HG03139 (cell line): ENCODE measurements around the gene PEG3.
A peak's percentile ranks its signal among the peaks of the same experiment; 100 is the strongest.

Experiments
- ATAC-seq: cut with Tn5 transposase; IDR thresholded peaks from one replicate; pipeline ENCODE4 v1.9.1; 2021; ENCODE audit not compliant: unreplicated experiment

Gene PEG3

GRCh38 chr19:56839652-56840450 is 675 bp downstream of the PEG3 start:
- no peak for ATAC-seq

GRCh38 chr19:56838909-56839651 is 1.4 kb downstream of the PEG3 start:
- peak; percentile 37 for ATAC-seq

DNA sequence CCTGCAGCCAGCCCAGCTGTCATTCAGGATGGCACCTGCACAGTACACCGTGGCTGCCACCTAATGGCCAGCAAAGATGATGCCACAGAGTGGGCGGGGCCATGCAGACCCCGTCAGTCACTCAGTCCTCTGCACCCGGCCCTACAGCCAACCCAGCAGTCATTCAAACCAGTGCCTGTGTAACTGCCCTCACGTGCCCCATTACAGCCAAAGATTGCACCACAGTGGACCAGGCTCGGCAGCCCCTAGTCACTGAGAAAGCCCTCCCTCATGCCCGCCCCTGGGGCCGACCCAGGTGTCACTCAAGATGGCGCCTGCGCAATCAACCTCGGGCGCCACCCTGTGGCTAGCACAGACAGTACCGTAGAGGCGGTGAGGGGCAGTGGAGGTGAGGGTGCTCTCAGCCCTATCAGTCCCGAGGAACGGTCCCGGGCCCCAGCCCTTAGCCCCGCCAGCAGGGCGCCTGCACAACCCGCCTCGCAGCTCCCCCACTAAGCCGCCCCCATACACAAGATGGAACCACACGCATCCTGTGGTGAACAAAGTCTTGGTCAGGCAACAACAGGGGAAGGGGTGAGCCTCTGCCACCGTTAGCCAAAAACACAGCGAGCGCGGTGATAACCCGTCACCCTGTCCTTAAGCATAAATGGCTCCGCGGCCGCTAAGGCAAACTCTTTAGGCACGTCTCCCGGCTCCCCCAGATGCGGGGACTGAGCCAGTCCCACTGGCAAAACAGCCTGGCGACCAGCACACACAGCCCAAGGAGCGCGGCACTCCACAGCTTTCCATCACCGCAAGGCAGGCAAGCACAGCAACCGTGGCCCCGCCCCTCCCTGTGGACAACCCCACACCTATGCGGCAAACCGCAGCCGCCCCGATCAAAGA is 2.3 kb downstream of the PEG3 start:
- no peak for ATAC-seq

GRCh38 chr19:56837492-56838023 is 3.0 kb downstream of the PEG3 start:
- no peak for ATAC-seq

DNA sequence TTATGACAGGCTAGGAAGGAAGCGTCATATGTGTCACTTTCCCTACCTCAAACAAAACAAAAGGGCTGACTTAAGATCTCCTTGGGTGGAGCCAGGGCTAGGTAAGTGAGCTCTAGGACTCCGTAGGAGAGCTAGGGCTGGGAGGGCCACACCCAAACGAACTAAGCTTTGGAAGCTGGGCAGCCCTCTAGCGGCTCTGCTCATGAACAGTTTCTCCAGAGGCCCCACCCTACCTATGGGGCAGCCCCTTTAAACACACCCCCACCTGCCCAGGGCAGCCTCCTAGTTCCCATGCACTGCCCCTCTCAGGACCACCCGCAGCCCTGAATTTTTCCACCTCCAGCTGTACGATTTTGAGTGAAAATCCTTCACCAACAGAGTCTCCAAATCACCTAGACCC is 3.5 kb downstream of the PEG3 start:
- ATAC-seq = no peak

DNA sequence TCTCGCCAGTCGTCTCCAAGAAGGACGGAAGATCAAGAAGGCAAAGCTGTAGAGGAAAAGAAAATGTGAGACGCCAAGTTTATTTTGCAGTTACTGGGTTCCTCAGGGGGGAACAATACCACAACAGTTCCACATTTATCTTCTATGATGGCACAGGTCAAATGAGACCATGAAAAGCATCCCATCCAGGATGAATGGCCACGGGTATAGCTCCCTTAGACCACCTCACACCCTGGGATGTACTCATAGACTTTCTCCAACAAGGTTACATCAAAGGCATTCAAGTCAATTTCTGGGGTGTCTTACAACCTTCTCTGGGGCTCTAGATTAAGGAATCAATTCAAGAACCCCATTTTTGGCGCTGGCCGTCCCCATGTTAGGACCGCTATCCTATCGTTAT is 4.5 kb downstream of the PEG3 start:
- no peak for ATAC-seq

DNA sequence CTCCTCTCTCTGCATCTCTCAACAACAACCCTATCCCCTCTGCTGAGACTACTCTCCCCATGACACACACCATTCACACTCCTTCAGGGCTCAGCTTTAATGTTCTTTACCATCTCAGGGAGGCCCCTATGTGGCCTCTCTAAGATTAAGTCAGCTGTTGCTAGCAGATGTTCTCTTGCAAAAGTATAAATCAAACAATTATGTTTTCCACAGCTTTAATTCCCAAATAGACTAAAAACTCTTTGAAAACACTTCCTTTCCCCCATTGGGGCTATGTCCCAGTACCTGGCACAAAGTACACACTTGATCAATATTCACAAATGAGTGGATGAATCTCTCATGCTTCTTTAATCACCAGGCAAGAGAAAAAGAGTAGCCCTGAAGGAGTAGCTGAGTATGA is 5.1 kb downstream of the PEG3 start:
- ATAC-seq = no peak

DNA sequence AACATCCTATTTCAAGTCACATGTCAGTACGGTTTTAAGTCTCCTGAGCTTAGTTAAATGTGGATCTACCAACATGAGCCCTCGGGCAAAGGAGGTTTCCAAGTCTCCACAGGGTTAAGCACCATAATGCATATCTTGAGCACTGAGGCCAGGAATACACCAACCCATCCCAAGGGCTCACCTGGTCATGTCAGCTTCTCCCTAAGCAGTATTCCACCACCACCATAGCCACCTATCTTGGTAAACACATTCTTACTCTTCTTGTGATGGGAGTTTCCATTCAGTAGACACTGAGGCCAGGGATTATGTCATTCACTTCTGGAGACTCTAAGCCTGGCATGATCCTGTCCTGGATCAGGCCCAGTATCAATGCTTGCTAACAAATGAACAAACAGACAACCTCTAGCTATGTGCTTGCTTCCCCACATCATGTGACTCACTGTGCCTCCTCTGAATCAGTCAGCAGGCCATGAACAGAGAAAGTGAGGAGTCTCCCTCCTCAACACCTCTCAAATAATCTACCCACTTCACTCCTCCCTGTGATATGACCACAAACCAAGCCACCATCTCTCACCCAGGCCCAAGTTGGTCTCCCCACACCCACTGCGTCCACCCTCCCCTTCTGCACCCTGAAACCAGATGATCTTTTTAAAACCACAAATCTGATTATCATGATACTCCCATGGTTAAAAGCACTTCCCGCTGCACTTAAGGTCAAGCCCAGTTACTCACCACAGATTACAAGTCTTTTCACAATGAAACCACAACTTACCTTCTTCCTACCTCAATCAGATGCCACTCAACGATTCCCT is 5.8 kb downstream of the PEG3 start:
- ATAC-seq = no peak

DNA sequence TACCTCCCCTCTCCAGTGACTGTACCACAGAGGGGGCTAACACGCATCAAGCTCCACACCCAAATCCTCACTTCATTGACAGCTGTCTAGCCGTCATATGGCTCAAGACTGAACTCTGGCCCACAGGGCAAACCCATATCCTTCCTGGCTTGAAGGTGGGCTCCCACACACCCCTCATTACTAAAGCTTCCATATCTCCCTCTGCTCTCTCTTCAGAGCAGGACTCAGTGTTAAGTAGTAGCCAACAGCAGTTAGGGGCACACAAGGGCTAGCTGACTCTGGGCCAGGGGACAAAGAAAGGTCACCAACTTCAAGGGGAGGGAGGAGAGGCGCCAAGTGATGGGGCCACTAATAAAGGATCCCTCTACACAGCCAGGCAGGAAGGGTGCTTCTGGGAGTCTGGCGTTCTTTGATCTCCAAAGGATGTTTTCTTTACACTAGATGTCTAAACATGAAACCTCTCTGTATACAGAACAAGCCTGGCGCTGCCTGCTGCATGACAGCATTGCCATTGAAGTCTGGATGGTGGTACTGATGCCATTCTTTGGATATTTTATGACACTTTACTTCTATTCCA is 8.1 kb downstream of the PEG3 start:
- no peak for ATAC-seq

GRCh38 chr19:56831255-56831654 is 9.3 kb downstream of the PEG3 start:
- no peak for ATAC-seq

GRCh38 chr19:56829596-56829995 is 10.9 kb downstream of the PEG3 start:
- ATAC-seq = no peak

- ATAC-seq = no peak
Observed at GRCh38 chr19:56827708-56828107, 12.8 kb downstream of the PEG3 start.

- ATAC-seq = no peak
Observed at GRCh38 chr19:56823956-56824355, 16.6 kb downstream of the PEG3 start.

DNA sequence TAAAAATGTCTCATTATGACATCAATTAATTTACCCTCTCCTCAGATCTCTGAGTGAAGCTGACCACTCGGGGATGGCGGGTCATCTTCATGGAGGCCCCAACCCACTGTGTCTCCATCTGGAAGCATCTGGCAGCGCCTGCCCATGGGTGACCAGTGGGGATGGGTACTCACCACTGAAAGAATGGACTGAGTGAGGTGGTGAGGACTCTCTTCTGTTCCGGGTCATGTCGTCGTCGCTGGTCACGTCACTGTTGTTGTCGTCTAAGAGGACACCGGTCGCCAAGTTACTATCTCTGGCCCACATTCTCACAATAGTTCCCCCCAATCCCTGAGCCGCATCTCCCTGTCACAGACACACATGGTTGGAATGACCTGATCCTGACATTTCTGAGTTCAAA is 17.1 kb downstream of the PEG3 start:
- no peak for ATAC-seq

- no peak for ATAC-seq
Observed at GRCh38 chr19:56822755-56823154, 17.8 kb downstream of the PEG3 start.

GRCh38 chr19:56821675-56822074 is 18.9 kb downstream of the PEG3 start:
- no peak for ATAC-seq

GRCh38 chr19:56821209-56821608 is 19.3 kb downstream of the PEG3 start:
- no peak for ATAC-seq

GRCh38 chr19:56819166-56819565 is 21.4 kb downstream of the PEG3 start:
- ATAC-seq = no peak

GRCh38 chr19:56814656-56815055 is 25.9 kb downstream of the PEG3 start:
- ATAC-seq = no peak

- ATAC-seq = no peak
Observed at GRCh38 chr19:56813531-56813930, 27.0 kb downstream of the PEG3 start.
